NAMALWA (cell line): Measurements from ENCODE around the gene LRRC43.
"Not testable (repeated sequence)": the region's sequence is repeated elsewhere in the genome, so short reads cannot be mapped to it uniquely, and the experiment has no call there.

Experiments
- DNase-seq: peaks from one replicate; pipeline ENCODE4 v3.0.0-alpha.2; 2015; ENCODE audit warnings: low spot score

Gene LRRC43

DNA sequence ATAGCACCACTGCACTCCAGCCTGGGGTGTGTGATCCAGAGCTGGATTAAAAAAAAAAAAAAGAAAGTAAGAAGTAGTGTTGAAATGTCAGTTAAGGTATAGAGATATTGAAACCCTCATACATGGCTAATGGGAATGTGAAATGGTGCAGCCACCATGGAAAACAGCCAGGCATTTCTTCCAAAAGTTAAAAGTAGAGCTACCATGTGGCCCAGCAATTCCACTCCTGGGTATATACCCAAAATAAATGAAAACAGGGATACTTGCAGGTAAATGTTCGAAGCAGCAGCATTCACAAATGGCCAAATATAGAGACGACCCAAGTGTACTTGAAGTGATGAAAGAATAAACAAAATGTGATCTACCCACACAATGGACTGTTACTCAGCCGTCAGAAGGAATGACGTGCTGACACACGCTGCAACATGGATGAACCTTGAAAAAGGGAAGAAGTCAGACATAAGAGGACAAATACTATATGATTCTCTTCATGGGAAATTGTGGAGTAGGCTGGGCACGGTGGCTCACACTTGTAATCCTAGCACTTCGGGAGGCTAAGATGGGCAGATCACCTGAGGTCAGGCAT lies 24.1 kb upstream of the LRRC43 start:
- DNase-seq, result no peak

DNA sequence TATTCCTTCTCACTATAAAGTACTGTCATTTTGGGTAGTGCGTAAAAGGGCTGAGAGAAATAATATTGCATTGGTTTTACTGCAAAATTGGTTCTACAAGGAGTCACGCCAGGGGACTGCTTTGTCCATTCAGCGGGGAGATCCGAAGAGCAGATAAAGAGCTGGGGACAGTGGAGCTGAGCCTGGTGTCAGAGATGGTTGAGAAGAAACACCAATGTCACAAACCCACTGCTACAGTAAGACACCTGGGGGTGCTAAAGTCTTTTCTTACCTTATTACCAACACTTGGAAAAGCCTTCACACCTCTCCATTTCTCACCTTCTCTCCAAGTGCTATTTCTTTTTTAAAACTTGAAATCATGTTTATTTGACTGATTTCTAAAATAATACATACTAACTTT lies 23.0 kb upstream of the LRRC43 start:
- no peak for DNase-seq

DNA sequence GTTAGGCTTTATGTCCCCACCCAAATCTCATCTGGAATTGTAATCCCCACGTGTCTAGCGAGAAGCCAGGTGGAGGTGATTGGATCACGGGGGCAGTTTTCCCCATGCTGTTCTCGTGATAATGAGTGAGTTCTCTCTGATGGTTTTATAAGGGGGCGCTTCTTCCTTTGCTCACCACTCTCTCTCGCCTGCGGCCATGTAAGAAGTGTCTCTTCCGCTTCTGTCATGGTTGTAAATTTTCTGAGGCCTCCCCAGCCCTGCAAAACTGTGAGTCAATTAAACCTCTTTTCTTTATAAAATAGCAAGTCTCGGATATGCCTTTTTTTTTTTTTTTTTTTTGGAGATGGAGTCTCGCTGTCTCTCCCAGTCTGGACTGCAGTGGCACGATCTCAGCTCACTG lies 22.2 kb upstream of the LRRC43 start:
- DNase-seq, result no peak

DNA sequence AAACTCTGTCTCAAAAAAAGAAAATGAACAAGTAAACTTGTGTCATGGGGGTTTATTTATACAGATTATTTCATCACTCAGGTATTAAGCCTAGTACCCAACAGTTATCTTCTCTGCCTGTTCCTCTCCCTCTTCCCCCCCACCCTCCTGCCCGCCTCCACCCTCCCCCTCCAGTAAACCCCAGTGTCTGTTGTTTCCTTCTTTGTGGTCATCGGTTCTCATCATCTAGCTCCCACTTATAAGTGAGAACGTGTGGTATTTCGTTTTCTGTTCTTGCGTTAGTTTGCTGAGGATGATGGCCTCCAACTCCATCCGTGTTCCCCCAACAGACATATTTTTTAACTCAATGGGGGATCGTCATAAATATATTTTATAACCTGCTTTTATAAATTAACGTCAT lies 21.2 kb upstream of the LRRC43 start:
- DNase-seq, result no peak

DNA sequence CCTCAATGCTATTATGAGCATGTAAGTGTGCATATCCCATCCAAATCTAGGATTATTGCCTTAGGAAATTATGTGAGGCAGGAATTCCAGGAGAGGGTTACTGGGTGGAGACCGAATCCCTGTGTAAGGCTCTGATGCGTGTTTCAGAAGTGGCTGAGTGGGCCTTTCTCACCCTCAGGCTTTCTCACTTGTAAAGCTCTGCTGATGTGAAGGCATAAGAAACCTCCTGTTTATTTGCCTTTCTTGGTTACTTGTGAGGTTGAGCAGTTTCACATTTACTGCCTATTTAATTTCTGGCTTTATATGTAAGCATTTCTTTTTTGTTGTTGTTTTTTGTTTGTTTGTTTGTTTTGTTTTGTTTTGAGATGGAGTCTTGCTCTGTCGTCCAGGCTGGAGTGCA lies 19.9 kb upstream of the LRRC43 start:
- no peak for DNase-seq

DNA sequence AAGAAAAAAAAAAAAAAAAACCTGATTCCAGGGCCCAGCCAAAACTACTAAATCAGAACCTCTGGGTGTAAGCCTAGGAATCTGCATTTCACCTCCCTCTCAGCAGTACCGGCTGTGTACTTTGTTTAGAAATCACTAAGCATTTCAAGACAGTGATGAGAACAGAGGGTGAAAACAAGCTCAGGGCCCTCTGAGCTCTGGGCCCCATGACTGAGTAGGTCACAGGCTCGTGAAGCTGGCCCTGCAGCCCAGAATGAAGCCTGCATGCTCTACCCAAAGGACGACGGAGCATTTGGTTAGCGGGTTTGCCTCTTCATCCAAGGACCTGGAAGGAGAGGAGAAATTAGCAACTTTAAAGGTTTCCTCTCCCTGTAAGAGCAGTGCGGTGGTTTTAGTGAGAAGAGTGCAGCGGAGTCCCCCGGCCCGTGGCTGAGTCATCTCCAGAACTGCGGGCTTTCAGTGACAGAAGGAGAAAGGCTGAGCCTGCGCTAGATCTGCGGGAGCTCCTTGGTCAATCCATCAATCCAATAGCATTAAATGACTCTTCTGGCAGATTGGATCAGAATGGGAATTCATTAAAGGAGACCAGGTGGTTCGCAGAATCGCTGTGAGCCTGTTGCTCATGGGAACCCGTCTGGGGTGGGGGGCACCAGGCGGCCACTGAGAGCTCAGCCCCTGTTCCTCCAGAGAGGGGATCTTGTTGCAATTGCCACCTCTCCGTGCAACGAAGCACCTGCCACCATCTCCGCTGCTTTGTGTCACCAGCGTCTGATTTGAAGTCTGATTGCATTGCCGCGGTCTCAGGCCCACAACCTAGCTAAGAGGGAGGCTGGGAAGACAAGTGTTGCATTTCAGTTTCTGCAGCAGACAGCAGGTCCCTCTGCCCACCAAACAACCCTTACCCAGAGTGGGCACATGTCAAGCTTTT lies 16.2 kb upstream of the LRRC43 start:
- no peak for DNase-seq

DNA sequence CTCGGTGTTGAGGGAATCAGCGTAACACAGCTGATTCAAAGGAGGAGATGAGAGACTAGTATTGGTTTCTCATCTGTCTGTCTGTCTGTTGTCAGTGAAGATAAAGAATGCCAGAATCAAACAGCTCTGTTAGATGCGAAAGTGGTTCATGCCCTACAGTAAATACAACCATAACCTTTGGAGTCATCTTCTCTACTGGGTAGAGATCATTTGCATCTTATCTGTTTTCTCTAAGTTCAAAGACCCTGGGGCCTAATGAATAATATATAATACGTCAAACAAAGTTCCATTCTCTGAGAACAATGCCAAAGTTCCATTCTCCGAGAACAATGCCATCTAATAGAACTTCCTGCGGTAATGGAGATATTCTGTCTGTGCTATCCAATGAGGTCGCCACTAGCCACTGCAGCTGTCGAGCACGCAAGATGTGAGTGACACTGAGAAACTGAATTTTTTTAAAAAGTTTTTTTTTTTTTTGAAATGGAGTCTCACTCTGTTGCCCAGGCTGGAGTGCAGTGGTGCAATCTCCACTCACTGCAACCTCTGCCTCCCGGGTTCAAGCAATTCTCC lies 15.5 kb upstream of the LRRC43 start:
- no peak for DNase-seq

DNA sequence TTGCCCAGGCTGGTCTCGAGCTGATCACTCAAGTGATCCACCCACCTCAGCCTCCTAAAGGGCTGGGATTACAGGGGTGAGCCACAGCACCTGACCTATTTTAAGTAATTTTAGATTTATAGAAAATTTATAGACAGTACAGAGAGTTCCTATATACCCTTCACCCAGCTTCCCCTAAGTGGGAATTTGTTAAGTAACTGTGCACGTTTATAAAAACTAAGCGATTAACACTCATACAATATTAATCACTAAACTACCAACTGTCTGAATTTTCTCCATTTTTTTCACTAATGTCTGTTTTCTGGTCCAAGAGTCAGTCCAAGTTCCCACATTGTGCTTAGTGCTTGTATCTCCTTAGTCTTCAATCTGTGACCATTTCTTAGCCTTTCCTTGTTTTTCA lies 14.4 kb upstream of the LRRC43 start:
- DNase-seq, result no peak

DNA sequence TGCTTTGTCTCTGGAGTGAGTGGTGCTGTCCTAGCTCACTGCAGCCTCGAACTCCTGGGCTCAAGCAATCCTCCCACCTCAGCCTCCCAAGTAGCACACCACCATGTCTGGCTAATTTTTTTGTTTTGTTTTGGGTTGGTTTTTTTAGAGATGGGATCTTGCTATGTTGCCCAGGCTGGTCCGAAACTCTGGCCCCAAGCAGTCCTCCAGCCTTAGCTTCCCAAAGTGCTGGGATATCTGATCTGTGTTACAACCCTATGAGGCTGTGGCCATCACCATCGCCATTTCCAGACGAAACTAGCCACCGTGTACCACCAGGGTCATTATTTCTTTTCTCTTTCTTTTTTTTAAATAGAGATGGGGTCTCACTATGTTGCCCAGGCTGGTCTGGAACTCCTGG lies 11.5 kb upstream of the LRRC43 start:
- no peak for DNase-seq

DNA sequence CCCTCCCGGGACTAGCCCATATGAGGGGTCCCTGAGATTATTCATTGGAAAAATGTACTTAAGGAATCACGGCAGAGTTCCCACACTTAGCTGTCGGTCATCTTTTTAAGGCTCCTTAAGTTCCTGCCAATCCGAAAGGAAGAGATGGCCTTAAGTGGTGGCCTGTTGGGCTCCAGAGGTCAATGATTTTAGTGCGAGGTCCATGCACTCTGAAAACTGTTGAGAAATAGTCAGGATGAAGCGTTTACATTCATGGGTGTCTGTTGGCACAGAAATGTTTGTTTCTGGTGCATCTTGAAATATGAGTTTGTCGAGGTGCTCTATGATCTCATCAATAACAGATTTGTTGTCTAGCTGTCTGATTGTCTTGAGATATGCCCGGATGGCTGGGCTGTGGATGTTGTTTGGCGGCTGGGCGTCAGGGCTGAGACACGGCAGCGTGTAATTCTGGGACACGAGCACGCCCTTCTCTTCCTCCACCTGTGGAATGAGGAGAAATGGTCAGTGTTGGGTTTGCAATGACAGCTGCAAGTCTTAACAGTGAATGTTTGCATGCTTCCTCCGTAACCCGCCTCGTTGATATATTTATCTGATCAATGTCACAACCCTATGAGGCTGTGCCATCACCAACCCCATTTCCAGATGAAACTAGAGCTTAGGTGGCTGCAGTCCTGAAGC lies 10.5 kb upstream of the LRRC43 start:
- no peak for DNase-seq

DNA sequence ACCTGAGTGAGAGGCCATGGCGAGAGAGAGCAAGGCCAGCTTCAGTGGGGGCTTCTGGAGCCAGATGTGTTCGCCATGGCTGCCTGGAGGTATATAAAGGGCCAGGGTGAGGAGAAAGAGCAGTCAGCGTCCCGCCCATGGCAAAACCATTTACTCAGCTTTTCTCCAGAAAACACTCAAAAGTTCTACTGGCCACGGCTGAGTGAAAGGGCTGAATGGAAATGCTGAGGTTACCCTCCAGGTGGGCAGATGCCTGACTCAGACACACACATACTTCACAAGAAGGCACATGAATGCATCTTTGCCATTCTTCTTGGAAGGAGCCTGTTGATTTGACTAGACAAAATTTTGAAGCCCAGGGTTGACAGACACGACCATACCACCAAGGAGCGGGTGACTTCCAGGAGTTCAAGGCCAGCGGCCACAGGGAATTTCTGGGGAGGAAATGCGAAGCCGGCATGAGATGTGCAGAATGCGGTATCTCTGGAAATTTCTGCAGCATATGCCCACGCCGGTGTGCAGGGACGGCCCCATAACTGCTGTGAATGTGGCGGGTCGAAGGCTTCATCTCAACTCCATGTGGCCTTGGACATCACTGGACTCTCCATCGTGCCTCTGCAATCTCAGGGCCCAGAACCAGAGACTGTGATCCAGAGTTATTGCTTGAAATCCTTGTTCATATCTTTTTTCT lies 8.6 kb upstream of the LRRC43 start, which contains the start of gene IL31:
Gene IL31 (minus strand): TSS at position 67 of the 691 bp plus-strand sequence. CDS start 49 bp downstream, at position 18.
- DNase-seq, result no peak

DNA sequence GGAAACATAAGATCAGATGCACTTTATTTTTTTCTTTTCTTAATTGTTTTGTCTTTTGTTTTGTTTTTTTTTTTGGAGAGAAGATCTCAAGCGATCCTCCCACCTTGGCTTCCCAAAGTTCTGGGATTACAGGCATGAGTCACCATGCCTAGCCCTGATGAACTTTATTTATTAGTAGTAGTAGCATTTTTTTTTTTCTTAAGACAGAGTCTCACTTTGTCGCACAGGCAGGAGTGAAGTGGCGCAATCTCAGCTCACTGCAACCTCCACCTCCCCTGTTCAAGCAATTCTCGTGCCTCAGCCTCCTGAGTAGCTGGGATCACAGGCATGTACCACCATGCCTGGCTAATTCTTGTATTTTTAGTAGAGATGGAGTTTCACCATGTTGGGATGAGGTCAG lies 6.5 kb upstream of the LRRC43 start:
- DNase-seq, result not testable (repeated sequence)

DNA sequence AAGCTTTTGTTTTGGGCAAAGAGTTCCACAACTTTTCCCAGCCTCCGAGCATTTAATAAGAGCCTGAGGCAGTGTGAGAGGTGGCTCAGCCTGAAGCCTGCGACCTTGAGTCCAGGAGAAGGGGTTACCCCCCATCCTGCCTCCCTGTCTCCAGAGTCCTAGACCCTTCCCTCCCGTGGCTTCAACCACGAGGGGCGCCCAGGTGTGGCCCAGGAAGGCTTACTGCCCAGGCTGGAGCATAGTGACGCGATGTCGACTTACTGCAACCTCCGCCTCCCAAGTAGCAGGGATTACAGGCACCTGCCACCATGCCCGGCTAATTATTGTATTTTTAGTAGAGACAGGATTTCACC lies 641 bp downstream of the LRRC43 start:
- no peak for DNase-seq

DNA sequence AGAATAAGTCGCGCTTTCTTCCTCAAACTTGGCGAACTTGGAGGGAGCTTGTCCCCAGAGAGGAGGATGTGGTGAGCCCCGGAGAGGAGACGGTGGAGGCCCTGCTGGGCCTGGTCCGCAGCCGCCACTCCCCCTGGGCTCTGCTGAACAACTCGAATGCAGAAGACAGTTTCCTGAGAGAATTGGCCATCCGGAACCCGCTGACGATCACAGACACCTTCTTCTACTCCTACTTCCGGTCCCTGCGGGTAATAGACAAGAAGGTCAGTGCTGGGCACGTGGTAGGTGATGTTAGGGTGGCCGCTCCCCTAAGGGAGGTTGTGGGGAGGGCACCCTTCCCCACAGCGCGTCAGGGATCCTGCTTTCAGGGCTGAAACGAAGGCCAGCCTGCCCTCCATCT lies 1.6 kb downstream of the LRRC43 start:
- DNase-seq, result no peak

DNA sequence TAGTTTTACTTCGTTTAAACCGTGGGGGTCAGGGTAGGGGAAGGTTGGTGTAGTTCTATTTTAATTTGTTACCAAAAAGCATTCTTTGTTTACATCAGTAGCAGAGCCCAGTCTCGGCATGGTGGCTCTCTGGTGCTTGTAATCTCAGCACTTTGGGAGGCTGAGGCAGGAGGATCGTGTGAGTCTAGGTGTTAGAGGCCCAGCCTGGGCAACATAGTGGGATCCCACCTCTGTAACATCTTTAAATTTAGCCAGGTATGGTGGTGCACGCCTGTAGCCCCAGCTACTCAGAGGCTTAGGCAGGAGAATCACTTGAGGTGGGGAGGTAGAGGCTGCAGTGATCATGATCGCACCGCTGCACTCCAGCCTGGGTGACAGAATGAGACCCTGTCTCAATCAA lies 2.2 kb downstream of the LRRC43 start:
- DNase-seq, result no peak

DNA sequence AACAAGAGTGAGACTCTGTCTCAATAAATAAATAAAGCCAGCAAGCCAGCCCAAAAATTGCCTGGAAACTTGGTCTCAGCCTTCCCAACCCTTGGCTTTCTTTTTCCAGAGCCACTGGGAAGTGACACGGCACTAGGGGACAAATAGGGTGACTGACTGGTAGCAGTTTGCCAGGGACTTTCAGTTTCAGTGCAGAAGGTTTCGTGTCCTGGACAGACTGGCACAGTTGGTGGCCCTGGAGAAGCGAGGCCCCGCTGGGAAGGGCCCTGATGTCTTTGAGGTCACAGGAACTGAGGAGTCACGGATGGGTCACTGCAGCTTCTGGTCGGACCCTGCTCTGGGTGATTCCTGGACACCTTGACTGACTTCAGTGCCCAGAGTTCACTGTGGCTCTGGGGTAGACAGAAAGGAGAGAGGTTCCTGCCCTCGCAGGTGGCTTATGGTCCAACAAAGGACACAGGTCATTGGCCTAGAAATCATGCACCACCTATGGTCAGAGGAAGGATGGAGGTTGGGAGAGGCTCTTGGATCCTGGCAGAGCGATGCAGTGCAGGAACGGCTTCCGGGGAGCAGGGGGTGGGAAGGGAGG lies 2.7 kb downstream of the LRRC43 start:
- DNase-seq, result no peak

DNA sequence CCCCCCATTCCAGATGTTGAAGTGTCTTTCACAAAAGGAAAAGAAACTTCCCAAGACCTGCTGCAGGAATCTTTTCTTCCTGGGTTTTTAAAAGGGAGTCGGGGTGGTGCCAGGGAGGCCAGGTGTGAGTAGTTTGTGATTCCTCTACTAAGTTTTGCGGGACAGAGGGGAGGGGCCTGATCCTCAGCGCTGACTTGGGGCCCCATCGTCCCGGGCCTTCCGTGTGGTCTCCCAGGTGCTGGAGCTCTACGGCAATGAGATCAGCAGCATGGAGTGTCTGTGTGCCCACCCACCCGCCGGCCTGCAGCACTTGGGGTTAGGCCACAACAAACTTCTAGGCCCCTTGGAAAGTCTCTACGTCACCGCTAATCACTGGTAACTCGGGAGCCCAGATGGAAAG lies 4.5 kb downstream of the LRRC43 start:
- DNase-seq, result no peak

DNA sequence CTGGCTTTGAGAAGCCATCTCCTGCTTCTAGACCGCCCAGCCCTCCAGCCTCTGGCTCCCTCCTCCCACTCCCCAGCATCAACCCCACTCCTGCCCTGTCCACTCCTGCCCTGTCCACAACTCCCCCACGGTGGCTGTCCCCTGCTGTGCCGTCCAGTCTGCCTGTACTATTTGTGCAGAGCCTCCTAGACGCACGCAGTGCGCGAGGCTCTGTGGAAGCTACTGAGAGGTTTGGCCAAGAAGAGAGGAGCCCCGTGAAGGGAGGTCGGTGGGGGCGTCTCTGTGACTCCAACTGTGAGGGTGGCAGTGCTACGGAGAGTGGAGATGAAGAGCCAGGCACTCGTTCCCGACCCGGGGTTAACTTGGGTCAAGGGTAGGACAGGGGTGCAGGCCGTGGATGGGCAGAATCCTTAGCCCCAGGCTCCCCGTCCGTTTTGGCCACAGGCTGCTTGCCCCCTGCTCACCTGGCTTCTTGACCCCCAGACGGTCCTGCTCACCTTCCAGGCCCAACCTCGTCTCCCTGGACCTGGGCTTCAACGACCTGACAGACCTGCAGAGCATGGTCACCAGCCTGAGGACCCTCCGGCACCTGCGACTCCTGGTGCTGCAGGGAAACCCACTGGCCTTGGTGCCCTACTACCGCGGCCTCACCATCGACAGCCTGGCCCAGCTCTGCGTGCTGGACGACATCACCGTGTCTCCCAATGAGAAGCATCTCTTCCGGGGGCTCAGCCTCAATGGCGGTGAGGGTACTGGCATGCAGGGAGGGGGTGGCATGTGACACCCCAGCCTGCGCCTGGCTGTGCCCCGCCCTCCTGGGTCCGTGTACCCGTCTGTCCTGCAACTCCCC lies 6.9 kb downstream of the LRRC43 start:
- DNase-seq, result no peak

DNA sequence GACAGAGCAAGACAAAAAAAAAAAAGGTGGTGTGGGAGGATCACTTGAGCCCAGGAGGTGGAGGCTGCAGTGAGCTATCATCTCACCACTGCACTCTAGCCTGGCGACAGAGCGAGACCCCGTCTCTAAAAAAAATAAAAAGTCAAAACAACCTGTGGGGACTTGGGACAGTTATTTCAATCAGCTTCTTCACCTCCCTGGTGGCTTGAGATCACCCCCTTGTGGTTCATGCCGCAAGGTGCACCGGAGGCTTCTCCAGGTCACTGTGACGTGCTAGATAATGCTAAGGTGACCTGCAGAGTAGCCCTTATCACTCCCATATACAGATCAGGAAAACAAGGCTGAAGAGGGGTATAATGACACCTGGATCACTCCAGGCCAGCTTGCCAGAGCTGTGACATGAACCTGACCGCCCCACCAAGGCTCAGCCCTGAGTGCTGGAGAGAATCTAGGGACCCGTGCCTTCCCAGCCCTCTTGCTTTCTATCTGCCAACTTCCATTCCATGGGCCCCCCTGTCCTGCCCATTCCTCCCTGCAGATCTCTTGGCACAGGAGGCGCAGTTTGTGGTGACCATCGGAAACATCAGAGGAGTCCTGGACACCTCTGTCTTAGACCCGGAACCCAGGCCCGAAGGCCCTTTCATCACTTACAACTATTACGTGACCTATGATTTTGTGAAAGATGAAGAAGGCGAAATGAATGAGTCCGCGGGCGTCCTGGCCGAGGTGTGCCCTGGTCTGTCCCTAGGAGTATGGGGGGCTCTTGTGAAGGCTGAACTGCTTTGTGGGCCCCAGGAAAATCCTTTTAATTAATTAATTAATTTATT lies 8.1 kb downstream of the LRRC43 start:
- DNase-seq, result peak; percentile 89

DNA sequence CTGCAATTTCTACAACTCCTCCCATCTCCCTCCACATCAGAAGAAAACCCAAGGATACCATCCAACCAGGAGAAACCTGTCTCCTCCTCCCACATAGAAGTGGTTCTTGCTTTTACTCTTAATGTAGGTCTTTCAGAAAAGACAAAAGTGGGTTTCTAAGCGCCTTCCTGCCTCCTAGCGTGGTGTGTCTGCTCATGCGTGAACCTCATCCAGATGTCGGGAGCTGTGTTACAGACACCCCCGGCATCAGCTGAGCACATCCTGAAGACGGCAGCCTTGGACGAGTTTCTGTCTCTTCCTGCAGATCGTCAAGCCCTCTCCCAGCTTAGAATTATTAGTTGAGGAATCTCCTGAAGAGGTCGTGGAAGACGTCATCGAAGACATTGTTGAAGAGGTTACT lies 9.5 kb downstream of the LRRC43 start:
- DNase-seq, result no peak
